ENCODE results near the gene RBBP9. TPM values are rescaled to one million over a fixed set of nuclear protein-coding genes. Genes with fewer than 3 reads are reported as not detected.

RBBP9 gene
- total and polyA plus RNA-seq, 9 of the 15 experiments (the other 6 are each of a cell fraction or from before 2014, with no cell fraction given): 0.94 to 4.4 (median 2.5) TPM

- TF ChIP-seq REST (IDR thresholded peaks at IDR 0.05; ENCODE audit: borderline replicate concordance): no peak
- no peak for TF ChIP-seq REST (CRISPR knock-in tag; IDR thresholded peaks at IDR 0.05; ENCODE audit: low read depth)
- no peak for TF ChIP-seq MEF2A (IDR thresholded peaks at IDR 0.05; ENCODE audit: control insufficient read depth, low read depth, low read length)
- TF ChIP-seq SIX5 (IDR thresholded peaks at IDR 0.05; ENCODE audit: borderline replicate concordance in 1 of 2, insufficient read depth in 1 of 2, low read depth in 1 of 2, low read length in 2 of 2): peak; percentile 72 to 78; a peak in 3 of 4 replicates
- TF ChIP-seq HMG20B (CRISPR knock-in tag; IDR thresholded peaks at IDR 0.05): no peak
- no peak for TF ChIP-seq BRCA1 (IDR thresholded peaks at IDR 0.05)
- no peak for TF ChIP-seq BRCA1 (CRISPR knock-in tag; IDR thresholded peaks at IDR 0.05)
- TF ChIP-seq PHF8 (IDR thresholded peaks at IDR 0.05; ENCODE audit: borderline replicate concordance, low read length): peak; percentile 60; the same call in 1 of the 2 replicates
- peak; percentile 30 for TF ChIP-seq HMGN3 (IDR thresholded peaks at IDR 0.05; ENCODE audit: borderline replicate concordance, extremely low read depth, insufficient read length, low read depth, low read length)
- peak in 1 of 2 experiments; percentile 83 for TF ChIP-seq AFF1 (IDR thresholded peaks at IDR 0.05; ENCODE audit: low read depth in 1 of 2, partially characterized antibody in 2 of 2)
- TF ChIP-seq FOS (IDR thresholded peaks at IDR 0.05; ENCODE audit: extremely low read depth, insufficient read length): no peak
- no peak for TF ChIP-seq ATF1 (CRISPR knock-in tag; IDR thresholded peaks at IDR 0.05)
- peak; percentile 27; the same call in 1 of the 2 replicates for TF ChIP-seq ATF1 (tag; IDR thresholded peaks at IDR 0.05)
- peak; percentile 34; the same call in 1 of the 2 replicates for TF ChIP-seq ELF1 (tag; IDR thresholded peaks at IDR 0.05)
- no peak for TF ChIP-seq CBFB (CRISPR knock-in tag; IDR thresholded peaks at IDR 0.05)
Observed at GRCh38 chr20:18496740-18497592, at the start of gene RBBP9 (continued).

All from K562 (cell line).